Gastroesophageal sphincter (tissue), 3 donors: ENCODE measurements around the gene ELMO1.

Experiments used
- CTCF ChIP-seq, 4 experiments: fragments of 200-600 bp in 2 of 4; fragments of 450-650 bp in 2 of 4; sonication (generic) in 1 of 4; IDR thresholded peaks; one replicate each; pipeline ENCODE4 v1.5.1; 2017 to 2019; ENCODE audit warnings: antibody characterized with exemption in 4 of 4, mild to moderate bottlenecking in 2 of 4, moderate library complexity in 2 of 4
- POLR2AphosphoS5 ChIP-seq: sonication (generic); formaldehyde crosslinking; IDR thresholded peaks from one replicate; pipeline ENCODE4 v1.6.1; 2017; ENCODE audit warnings: antibody characterized with exemption

- TF ChIP-seq CTCF (IDR thresholded peaks at IDR 0.05) (no peak), POLR2AphosphoS5 (no peak)
Measured at GRCh38 chr7:36960105-36960504, 488.6 kb downstream of the ELMO1 start.
